ENCODE data around the gene HORMAD2.

GRCh38 chr22:30204742-30205111 is 124.5 kb downstream of the HORMAD2 start:
- TF ChIP-seq CTCF (IDR thresholded peaks at IDR 0.05) = no peak
- no peak for TF ChIP-seq HMGA2 (CRISPR knock-in tag; IDR thresholded peaks at IDR 0.05)
- TF ChIP-seq ZNF263 (CRISPR knock-in tag; IDR thresholded peaks at IDR 0.05; ENCODE audit: low read depth) = no peak
- TF ChIP-seq SP1 (CRISPR knock-in tag; conservative IDR thresholded peaks at IDR 0.05) = no peak
- no peak for TF ChIP-seq CREM (CRISPR knock-in tag; IDR thresholded peaks at IDR 0.05)
- no peak for TF ChIP-seq E2F1 (CRISPR knock-in tag; IDR thresholded peaks at IDR 0.05)
- TF ChIP-seq IRF2 (CRISPR knock-in tag; IDR thresholded peaks at IDR 0.05; ENCODE audit: borderline replicate concordance, low read depth) = no peak
- no peak for TF ChIP-seq ETV6 (CRISPR knock-in tag; IDR thresholded peaks at IDR 0.05)
- no peak for TF ChIP-seq USF1 (CRISPR knock-in tag; IDR thresholded peaks at IDR 0.05)
- TF ChIP-seq TEAD4 (CRISPR knock-in tag; IDR thresholded peaks at IDR 0.05) = no peak
- TF ChIP-seq ATF3 (CRISPR knock-in tag; conservative IDR thresholded peaks at IDR 0.05) = no peak
